Measurements from ENCODE around the gene DPEP1.
"Not testable (repeated sequence)": the region's sequence is repeated elsewhere in the genome, so short reads cannot be mapped to it uniquely, and the experiment has no call there.

The DPEP1 gene

DNA sequence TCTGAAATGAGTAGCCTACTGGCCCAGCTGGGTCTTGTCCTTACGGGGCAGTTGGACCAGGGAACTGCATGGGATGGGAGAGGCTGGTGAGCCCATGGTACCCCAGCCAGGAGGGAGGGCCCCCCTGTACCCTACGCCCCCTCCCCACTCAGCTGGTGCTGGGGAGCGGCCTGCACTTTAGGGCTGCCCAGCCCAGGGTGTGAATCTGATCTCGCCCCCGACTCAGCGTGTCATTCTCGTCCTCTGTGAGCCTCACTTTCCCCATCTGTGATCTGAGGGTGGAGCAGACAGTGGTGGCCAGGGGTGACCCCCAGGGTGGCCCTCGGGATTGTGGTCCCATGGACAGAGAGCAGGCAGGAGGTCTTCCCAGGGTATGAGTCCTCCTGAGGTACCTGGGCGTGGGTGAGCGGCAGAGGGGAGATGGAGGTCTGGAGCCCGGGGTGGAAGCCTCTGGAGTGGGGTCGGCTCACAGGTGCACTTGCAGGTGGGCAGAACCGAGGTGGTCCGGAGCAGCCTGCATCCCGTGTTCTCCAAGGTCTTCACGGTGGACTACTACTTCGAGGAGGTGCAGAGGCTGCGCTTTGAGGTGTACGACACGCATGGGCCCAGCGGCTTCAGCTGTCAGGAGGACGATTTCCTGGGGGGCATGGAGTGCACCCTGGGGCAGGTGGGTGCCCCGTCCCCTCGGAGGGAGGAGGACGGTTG lies 36.2 kb upstream of the DPEP1 start:
- in situ Hi-C loops (cut with HindIII; ENCODE audit: low sequenced_read_pairs), result no loop called here

DNA sequence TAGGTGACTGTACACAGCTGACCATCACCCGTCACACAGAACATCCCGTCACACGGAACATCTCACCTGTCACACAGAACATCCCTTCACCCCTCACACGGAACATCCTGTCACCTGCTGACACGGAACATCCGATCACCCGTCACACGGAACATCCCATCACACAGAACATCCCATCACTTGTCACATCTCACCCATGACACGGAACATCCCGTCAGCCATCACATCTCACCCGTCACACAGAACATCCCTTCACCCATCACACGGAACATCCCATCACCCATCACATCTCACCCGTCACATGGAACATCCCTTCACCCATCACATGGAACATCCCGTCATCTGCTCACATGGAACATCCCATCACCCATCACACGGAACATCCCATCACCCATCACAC lies 34.1 kb upstream of the DPEP1 start:
- in situ Hi-C loops (cut with HindIII; ENCODE audit: low sequenced_read_pairs), result no loop called here

DNA sequence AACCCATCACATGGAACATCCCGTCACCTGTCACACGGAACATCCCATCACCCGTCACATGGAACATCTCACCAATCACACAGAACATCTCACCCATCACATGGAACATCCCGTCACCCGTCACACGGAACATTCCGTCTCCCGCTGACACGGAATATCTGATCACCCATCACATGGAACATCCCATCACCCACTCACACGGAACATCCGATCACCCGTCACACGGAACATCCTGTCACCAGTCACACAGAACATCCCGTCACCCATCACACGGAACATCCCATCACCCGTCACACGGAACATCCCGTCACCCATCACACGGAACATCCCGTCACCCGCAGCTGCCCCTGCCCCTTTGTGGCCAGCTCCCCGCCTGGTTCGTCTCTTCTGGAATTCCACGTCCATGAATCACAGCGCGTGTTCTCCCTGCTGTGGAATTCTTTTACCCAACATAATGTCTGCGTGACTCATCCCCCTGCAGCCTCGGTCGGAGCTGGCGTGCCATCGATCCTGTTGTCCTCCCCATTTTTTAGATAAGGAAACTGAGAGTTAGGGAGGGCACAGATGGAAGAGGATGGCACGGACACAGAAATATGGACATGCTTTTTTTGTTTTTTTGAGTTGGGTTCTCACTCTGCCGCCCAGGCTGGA lies 32.3 kb upstream of the DPEP1 start:
- in situ Hi-C loops (cut with HindIII; ENCODE audit: low sequenced_read_pairs), result no loop called here

DNA sequence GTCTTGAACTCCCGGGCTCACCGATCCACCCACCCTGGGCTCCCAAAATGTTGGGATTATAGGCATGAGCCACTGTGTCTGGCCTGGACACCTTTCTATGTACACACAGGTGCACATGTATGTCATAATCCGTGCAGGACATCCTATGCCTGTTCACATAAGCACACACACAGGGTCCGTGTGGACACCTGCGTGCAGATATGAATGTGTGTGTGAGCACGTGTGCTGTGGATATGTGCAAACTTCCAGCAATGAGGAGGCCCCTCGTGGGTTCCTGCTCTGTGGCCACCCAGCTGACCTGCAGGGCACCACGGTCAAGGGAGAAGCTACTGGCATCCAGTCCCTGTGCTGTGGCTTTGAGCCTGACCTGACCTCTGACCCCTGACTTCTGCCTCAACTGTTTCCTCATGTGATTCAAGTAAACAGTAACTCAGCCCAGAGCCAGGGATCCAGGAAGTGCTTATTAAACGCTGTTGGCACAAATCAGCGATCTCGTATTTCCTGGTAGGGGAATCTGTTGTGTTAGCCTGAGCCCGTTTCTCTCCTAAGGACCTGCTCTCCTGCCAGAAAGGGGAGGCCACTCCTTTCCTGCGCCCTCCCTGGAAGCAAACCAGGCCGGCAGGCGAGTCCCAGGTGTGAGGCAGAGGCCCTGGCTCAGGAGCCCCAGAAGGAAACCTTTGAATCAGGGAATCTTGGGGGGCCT lies 31.4 kb upstream of the DPEP1 start:
- in situ Hi-C loops (cut with HindIII; ENCODE audit: low sequenced_read_pairs), result no loop called here

DNA sequence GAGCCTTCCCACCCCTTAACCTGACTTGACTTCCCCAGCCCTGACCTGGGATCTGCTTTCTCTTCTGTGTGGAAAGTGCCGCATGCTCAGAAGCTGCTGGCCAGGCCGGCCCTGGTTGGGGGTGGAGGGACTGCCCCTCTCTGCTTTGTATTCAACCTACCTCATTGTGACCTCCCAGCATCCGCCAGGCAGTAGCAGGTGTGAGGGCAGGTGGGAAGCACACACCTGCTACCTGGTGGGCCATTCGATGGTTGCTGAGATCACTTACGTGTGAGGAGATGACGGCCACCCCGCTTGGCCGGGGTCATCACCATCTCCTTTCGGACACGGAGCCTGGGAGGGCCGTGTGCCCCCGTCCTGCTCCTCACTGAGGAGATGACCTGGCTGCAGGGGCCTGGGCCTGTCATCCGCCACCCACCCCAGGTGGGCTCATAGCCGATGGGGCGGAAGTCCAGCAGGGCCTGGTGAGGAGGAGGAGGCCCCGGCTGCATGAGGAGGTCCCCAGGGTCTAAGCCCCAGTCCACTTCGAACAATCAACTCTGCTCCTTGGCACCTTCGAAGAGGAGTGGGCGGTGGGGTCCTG lies 30.7 kb upstream of the DPEP1 start:
- in situ Hi-C loops (cut with HindIII; ENCODE audit: low sequenced_read_pairs), result no loop called here

DNA sequence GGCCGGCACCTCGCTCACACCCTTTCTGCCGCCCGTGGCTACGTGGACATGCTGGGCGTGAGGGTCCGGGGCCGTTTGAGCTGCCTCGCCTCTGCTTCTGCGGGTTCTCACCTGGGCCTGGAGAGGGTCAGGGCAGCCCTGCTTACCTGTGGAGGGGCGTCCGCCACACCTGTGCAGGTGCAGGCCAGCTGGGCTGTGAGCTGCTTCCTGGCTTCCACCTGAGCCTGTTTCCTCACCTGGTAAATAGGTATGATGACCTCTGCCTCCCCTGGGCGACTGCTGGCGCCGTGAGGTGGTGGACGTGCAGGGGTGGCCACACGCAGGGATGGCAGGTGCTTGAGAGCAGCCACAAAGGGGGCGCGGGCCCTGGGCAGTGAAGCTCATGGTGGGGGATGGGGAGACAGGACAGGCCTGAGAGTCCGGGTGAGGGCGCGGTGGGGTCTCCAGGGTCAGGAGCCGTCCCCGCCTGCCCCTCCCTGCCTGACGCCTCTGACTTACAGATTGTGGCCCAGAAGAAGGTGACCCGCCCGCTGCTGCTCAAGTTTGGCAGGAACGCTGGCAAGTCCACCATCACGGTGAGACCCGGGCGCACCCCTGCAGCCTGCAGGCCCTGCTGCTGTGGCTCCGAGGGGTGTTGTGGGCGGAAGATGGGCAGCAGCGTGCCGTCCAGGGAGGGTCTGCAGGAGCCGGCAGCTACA lies 30.1 kb upstream of the DPEP1 start:
- in situ Hi-C loops (cut with HindIII; ENCODE audit: low sequenced_read_pairs), result no loop called here

DNA sequence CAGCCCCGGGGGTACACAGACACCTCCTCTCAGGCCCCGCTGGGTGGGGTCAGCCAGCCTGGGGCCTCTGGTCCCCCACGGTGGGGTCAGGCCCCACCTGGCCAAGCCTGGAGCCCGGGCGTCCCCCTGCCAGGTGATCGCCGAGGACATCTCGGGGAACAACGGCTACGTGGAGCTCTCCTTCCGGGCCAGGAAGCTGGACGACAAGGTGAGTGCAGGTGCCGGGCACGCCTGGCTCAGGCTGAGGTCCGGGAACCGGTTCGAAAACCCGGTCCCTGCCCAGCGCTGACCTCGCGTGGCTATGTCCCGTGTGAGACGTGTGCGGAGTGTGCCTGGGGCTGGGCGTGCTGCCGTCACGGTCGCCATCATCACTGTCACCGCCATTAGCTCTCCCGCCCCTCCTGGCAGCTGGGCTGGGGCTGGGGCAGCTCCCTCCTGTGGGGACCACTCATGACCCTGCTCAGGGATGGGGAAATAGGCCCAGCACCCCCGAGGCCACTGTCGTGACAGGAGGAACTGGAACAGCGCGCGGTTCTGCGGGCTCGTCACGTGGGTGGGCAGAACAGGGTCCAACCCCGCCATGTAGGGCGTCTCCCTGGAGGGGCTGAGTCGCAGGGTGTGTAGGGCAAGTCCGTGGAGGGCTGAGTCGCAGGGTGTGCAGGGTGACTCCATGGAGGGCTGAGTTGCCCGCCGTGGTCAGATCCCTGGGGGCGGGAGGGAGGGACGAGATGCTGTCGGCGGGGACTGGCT lies 29.4 kb upstream of the DPEP1 start:
- in situ Hi-C loops (cut with HindIII; ENCODE audit: low sequenced_read_pairs), result no loop called here

DNA sequence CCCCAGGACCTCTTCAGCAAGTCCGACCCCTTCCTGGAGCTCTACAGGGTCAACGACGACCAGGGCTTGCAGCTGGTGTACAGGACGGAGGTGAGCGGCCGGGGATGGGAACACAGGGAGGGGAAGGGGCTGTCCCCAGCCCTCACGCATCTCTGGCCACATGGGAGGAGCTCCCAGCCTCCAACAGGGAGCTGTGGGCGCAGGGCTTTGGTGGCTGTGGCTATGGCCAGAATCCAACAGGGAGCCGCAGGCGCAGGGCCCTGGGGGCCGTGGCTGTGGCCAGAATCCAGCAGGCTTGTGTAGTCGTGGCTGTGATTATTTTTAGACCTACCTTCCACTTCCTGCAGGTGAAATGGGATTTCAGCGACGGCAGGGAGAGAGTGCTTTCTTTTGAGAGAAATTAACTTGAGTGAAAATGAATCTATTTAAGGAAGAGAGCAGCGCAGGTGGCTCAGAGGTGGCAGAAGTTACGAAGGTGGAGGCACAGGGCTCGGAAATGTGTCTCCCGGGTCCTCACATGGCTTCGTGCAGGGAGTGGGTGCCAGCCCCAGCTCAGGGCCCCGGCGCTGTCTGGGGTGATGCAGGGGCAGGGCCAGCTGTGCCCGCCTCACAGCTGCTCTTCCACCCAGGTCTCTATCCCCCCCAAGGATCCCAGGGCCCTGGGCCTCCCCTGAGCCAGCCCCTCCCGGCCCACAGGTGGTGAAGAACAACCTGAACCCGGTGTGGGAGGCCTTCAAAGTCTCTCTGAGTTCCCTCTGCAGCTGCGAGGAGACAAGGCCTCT lies 28.5 kb upstream of the DPEP1 start:
- in situ Hi-C loops (cut with HindIII; ENCODE audit: low sequenced_read_pairs), result no loop called here

DNA sequence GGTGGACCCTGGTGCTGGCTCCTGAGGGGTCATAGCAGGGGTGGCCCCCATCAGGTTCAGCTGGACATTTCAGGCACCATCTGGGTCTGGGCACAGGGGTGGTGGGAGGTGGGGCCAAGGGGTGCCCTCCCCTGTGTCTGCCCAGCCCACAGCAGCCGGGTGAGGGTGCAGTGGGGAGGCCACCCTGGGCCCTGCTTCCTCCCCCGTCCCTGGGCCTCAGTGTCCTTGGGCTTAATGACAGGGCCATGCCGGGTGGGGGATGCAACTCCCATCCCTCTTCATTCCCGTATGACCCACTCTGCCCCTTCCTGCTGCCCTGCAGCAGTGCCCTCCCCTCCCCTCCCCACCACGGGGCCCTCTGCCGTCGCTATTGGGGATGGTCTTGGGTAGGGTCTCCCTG lies 27.2 kb upstream of the DPEP1 start:
- in situ Hi-C loops (cut with HindIII; ENCODE audit: low sequenced_read_pairs), result no loop called here

DNA sequence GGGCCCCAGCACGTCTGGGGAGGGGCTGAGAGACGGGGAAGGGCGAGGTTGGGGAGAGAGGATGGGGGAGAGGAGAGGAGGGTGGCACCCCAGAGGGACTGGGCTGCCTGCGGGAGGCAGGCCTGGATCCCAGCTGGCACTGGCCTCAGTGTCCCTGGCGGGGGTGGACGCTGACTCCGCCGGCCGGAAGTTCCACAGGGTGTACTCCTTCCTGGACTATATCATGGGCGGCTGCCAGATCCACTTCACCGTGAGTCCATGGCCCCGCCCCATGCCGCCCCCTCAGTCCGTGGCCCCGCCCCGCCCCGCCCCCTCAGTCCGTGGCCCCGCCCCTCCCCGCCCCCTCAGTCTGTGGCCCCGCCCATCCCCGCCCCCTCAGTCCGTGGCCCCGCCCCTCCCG lies 26.6 kb upstream of the DPEP1 start:
- in situ Hi-C loops (cut with HindIII; ENCODE audit: low sequenced_read_pairs), result no loop called here

DNA sequence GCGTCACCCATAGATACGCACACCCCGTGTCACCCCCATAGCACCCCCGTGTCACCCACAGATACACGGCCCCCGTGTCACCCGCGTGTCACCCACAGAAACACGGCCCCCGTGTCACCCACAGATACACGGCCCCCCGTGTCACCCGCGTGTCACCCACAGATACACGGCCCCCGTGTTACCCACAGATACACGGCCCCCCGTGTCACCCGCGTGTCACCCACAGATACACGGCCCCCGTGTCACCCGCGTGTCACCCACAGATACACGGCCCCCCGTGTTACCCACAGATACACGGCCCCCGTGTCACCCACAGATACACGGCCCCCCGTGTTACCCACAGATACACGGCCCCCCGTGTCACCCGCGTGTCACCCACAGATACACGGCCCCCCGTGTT lies 25.8 kb upstream of the DPEP1 start:
- in situ Hi-C loops (cut with HindIII; ENCODE audit: low sequenced_read_pairs), result not testable (repeated sequence)

DNA sequence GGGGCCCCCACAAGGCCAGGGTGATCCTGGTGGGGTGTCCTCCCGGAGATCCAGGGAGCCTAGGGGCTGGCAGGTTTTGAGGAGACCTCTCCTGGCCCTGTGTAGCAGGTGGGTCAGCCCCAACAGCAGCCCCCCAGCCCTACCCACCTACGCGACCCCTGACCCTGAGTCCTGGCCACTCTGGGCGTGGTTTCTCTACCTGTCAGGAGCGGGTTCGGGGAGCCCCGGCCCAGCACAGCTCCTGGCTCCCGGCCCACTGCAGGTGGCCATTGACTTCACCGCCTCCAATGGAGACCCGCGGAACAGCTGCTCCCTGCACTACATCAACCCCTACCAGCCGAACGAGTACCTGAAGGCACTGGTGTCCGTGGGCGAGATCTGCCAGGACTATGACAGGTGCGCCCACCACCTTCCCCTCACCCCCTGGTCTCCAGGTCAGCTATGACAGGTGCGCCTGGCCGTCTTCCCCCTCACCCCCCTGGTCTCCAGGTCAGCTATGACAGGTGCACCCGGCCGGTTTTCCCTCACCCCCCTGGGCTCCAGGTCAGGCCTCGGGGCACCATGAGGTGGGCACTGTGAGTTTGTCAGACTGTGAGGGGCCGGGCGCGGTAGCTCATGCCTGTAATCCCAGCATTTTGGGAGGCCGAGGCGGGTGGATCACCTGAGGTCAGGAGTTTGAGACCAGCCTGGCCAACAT lies 24.9 kb upstream of the DPEP1 start:
- in situ Hi-C loops (cut with HindIII; ENCODE audit: low sequenced_read_pairs), result no loop called here

DNA sequence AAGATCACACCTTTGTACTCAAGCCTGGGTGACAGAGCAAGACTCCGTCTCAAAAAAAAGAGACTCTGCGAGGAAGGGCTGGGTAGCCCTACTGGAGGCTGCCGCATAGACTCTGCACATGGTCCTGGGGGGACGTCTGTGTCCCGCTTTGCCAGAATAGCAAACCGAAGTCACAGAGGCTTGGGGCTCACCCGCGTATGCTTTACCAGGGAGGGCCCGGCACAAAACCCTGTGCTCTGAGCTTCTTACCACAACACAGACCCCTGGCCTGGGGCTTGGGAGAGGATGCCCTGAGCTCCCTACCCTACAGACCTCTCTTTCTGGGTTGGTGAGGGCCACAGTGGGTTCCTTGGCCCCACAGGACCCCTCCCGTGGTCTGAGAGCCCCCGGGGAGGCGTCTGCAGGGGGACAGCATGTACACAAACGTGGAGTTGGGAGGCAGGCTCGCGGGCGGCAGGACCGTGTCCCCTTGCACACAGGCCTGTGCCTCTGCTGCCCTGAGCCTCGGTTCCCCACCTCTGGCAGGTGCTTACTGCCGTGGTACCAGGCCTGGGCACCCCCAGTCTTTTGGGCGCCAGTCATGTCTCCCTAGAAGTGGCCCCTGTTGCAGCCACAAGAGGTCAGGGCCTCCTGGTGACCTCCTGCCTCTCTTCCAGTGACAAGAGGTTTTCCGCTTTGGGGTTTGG lies 24.1 kb upstream of the DPEP1 start:
- in situ Hi-C loops (cut with HindIII; ENCODE audit: low sequenced_read_pairs), result no loop called here

DNA sequence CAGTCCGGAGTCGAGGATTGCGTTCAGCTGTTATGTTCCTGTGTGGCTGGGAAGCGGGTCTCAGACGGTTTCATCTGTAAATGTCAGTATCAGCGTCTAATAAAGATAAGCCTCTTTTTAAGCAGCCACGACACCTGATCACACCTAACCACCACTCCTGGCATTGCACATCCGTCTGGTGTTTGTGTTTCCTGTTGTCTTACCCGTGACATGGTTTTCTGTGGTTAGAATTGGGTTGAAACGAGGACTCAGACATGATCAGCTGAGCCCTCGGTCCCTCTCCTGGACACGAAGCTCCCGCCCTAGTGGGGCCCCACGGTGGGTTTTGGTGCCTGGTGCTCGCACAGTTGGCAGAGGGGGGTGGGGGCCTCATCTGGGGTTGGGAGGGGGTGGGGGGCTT lies 19.6 kb upstream of the DPEP1 start:
- in situ Hi-C loops (cut with HindIII; ENCODE audit: low sequenced_read_pairs), result no loop called here

DNA sequence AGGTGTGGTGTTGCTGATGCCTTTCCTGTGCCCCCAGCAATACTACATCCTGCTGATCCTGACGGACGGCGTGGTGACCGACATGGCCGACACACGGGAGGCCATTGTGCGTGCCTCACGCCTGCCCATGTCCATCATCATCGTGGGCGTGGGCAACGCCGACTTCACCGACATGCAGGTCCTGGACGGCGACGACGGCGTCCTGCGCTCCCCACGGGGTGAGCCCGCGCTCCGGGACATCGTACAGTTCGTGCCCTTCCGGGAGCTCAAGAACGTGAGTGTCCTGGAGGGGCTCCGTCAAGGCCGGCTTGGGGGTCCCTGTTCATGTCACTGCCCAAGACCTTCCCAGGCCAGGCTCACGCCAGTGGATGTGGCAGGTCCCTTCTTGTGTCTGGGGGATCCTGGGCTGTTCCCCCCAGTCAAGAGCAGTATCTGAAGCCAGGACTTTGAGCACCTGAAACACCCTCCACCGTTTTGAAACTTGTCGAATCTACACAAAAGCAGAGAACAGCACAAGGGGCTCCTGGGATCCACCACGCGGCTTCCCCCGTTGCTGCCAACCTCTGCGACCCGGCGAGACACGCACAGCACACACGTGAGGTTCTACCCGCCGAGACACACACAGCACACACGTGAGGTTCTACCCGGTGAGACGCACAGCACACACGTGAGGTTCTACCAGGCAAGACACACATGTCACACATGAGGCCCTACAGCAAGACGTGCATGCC lies 17.9 kb upstream of the DPEP1 start:
- in situ Hi-C loops (cut with HindIII; ENCODE audit: low sequenced_read_pairs), result no loop called here

DNA sequence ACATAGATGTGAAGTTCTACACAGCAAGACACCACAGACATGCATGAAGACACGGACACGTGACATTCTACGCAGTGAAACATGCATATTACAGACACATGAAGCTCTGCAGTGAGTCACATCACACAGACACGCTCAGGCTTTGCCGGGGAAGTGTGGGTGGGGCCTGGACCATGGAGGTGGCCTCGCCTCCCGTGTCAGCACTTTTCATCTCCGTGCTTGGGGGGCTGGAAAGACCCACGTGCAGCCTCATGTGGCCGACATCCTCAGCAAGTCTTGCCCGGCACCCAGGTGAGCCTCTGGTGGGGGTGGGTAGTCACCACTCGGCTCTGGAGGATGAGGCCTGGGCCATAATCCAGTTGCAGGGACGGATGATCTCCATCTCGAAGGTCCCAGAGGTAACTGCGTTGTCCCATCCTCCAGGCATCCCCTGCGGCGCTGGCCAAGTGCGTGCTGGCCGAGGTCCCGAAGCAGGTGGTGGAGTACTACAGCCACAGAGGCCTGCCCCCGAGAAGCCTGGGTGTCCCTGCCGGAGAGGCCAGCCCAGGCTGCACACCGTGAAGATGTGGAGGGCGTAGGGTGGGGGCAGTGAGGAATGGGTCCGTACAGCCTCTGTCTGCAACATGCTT lies 17.3 kb upstream of the DPEP1 start:
- in situ Hi-C loops (cut with HindIII; ENCODE audit: low sequenced_read_pairs), result no loop called here

DNA sequence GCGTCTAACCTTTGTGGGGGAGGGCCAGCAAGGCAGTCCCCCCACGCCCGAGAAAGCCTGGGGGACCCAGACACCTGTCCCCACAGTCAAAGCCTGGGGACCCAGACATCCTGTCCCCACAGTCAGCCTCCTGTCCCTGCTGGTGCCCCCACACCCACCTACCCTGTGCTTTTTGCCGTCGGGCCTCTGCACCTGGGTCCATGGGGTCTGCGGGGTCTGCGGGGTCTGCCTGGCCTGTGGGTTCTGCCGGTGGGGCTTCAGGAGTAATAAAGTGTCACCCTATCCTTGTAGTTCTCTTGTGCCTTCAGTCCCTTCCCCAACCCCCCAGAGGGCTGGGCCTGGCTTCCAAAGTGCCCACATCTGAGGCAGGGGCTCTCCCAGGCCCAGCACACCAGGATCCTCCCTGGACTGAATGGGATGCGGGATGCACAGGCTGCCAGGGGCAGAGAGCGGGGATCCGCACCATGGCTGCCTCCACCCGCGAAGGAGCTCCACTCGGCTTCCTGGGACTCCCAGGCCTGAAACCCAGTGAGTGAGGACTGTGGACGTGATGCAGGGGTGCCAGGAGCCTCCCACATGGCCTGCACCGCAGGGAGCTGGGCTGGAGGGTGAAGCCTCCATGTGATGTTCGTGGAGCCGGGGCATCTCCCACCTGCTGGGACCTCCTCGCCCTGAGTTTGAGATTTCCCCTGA lies 16.3 kb upstream of the DPEP1 start:
- in situ Hi-C loops (cut with HindIII; ENCODE audit: low sequenced_read_pairs), result no loop called here

Data from endothelial cell of hepatic sinusoid (primary cell).